ENCODE measurements around the gene OSBPL8.
"Not testable (repeated sequence)": the region's sequence is repeated elsewhere in the genome, so short reads cannot be mapped to it uniquely, and the experiment has no call there.

Gene OSBPL8

DNA sequence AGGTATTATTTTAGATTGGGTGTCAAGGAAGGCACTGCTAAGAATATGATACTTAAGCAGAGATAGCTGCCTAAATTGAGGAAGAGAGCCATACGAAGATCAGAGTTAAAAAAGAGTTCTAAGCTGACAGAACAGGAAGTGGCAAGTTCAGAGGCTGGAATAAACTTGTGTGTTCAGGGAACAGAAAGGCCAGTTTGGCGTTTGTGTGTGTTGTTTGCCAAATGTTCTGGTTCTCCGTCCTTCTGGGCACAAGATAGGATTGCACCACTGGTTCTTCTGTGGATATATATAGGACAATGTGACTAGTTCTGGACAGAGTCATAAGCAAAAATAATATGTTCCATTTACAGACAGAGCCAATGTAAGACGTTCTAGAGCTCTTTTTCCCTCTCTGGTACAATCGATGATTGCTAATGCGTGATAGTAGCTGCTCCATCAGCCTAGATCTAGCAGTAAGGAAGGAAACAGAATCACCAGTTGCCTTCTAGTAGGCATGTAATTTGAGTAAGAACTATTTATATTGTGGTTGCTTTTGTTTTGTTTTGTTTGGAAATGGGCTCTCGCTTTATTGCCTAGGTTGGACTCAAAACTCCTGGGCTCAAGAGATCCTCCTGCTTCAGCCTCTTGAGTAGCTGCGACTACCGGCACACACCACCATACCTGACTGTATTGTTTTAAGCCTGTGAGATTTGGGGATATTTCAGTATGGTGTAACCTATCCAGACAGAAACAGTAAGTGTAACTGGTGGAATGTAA lies 218.7 kb downstream of the OSBPL8 start:
- no peak for DNase-seq
- in situ Hi-C loops (cut with MboI; ENCODE audit: low pct_unique_long_range_greater_than_20kb, low sequenced_read_pairs), result loop anchor here (25.0 kb wide), 1 partner anchor 804 kb away; no protein-coding TSS in a partner anchor

DNA sequence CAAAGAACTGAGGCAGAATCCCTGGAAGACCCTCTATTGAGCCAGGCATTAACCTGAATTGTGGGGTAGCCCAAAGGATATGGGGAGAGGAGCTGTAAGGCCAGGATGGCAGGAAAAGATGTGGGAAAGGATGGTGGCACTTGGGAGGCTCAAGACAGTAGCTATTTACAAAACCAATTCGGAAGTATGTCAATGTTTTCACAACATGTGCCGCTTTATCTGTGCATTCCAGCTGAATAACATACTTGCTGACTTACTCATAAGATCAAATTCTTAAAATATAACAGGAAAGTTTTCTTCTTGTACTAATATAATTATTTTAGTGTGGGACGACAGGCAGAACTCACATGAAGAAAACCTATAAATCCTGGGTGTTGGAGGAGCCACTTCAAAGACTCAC lies 222.0 kb downstream of the OSBPL8 start:
- in situ Hi-C loops (cut with MboI; ENCODE audit: low pct_unique_long_range_greater_than_20kb, low sequenced_read_pairs), result loop anchor here (25.0 kb wide), 1 partner anchor 800 kb away; no protein-coding TSS in a partner anchor
- DNase-seq, result no peak

DNA sequence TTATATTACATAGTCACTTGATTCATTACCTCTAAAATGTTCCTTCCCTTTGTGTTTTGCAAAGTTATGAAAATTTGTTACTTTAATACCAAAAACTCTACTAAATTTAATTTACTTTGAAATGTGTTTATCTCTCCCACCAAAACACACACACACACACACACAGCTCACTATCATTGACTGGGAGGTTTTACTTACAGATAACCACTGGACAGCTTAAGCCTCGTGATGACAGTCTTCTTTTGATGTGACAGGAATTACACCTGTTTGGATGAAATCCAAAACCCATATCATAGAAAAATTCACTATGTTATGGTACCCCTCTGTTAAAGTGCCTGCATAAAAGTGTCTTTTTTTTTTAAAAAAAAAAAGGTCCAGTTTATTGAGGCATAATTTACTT lies 227.0 kb downstream of the OSBPL8 start:
- in situ Hi-C loops (cut with MboI; ENCODE audit: low pct_unique_long_range_greater_than_20kb, low sequenced_read_pairs), result loop anchor here (25.0 kb wide), 1 partner anchor 795 kb away; no protein-coding TSS in a partner anchor

DNA sequence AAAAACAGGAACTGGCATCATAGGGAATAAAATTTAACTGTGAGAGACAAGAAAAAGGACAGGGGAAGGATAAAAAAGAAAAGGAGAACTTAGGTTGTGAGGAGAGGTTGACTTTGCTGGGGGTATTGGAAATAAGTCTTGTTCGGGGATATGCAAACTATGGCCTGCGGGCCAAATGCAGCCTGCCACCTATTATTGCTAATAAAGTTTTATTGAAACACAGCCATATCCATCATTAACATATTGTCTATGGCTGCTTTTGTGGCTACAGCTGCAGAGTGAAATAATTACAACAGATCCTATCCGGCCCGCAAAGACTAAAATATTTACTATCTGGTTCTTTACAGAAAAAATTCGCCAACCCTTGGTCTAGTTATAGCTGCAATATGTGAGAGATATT lies 230.0 kb downstream of the OSBPL8 start:
- in situ Hi-C loops (cut with MboI; ENCODE audit: low pct_unique_long_range_greater_than_20kb, low sequenced_read_pairs), result loop anchor here (25.0 kb wide), 1 partner anchor 792 kb away; no protein-coding TSS in a partner anchor

More for the DNA sequence above, 227.0 kb downstream of the OSBPL8 start:
- no peak for DNase-seq

DNA sequence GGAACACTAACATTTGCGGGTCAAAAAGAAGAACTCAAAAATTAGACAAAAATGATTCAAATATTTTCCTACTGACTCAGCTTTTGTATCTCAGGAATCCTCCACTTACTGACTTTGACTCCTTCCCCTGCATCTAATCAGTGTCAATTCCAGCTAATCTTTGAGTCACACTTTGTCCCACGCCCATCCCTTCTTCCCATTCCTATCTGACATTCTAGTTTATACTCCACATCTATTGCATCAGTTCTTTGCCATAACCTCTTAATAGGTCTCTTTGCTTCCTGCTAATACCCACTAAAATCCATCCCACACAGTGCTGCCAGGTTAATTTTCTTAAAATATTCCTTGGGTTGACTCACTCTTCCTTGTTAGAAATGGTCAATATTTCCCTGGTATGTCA lies 230.4 kb downstream of the OSBPL8 start:
- in situ Hi-C loops (cut with MboI; ENCODE audit: low pct_unique_long_range_greater_than_20kb, low sequenced_read_pairs), result loop anchor here (25.0 kb wide), 1 partner anchor 792 kb away; no protein-coding TSS in a partner anchor
- DNase-seq, result no peak

More for the DNA sequence above, 230.0 kb downstream of the OSBPL8 start:
- no peak for DNase-seq

DNA sequence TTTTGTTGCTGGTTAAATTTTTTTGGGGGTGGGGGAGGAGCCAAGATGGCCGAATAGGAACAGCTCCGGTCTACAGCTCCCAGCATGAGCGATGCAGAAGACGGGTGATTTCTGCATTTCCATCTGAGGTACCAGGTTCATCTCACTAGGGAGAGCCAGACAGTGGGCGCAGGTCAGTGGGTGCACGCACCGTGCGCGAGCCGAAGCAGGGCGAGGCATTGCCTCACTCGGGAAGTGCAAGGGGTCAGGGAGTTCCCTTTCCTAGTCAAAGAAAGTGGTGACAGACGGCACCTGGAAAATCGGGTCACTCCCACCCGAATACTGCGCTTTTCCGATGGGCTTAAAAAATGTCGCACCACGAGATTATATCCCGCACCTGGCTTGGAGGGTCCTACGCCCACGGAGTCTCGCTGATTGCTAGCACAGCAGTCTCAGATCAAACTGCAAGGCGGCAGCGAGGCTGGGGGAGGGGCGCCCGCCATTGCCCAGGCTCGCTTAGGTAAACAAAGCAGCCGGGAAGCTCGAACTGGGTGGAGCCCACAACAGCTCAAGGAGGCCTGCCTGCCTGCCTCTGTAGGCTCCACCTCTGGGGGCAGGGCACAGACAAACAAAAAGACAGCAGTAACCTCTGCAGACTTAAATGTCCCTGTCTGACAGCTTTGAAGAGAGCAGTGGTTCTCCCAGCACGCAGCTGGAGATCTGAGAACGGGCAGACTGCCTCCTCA lies 239.8 kb downstream of the OSBPL8 start:
- DNase-seq; in situ Hi-C loops (cut with MboI; ENCODE audit: low pct_unique_long_range_greater_than_20kb, low sequenced_read_pairs): not testable (repeated sequence)

DNA sequence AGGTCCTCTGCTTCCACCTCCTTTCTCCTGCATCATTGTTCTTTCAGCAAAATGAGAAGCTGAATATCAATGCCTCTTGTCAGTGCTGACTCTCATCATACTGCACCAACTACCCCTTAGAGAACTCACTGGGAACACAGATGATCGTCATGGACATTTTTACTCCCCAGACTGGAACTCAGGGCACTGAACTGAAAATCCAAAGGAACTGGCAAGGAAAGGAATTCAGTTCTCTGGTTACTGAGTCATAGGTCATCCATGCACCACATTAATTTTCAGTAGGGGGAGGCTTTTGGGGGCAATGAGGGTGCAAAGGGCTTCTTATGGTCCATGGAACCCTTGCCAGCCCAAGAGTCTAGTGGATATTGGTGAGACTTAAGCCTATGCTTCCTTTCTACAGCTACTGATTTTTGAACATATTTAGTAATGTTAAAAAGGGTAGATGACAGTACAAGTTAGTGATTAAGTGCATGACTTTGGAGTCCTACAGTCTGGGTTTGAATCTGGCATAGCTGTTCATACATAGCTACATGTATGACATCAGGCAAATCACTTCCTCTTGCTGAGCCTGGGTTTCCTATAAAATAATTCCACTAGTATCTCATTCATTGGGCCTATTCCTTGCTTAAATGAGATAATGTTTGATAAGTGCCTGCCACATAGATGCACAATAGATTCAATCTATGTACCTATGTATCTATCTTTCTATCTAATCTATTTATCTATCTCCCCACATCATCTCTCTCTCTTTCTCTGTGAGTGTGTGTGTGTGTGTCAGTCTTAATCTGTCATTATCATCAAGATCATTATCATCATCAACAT lies 240.6 kb downstream of the OSBPL8 start:
- no peak for DNase-seq
- in situ Hi-C loops (cut with MboI; ENCODE audit: low pct_unique_long_range_greater_than_20kb, low sequenced_read_pairs), result no loop called here

DNA sequence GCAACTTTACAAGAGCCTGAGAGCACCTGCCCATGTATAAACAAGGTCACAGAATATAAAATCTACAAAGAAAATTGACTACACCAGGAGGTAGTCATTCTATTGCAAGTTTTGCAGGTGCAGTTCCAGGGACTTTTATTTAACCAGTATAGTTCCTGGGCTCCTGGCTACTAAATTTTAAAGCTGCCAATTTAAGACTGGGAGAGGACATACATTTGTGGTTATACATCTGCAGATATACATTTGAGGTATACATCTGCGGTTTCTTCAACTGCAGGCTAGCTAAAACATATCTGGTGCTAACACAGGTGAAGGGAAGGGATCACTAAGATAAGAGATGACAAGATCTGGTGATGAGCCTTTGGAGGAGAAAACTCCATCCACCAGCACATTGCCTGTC lies 241.6 kb downstream of the OSBPL8 start:
- in situ Hi-C loops (cut with MboI; ENCODE audit: low pct_unique_long_range_greater_than_20kb, low sequenced_read_pairs), result no loop called here
- DNase-seq, result no peak

DNA sequence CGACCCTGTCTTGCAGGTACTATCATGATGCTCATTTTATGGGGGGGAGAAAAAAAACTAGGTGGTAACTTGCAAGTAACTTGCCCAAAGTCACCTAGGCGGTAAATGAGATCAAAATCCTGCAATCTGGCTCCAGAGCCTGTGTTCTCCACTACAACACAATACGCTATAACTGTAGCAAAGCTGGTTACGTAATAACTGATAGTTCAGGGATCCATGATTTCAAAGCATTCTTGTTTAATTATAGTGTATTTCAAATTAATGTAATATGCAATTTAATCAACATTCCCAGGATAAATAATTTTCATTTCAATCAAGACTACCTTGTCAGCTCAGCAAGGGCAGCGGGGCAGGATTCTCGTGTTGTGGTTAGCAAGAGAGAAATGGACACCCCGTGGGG lies 243.1 kb downstream of the OSBPL8 start:
- in situ Hi-C loops (cut with MboI; ENCODE audit: low pct_unique_long_range_greater_than_20kb, low sequenced_read_pairs), result no loop called here
- DNase-seq, result no peak

DNA sequence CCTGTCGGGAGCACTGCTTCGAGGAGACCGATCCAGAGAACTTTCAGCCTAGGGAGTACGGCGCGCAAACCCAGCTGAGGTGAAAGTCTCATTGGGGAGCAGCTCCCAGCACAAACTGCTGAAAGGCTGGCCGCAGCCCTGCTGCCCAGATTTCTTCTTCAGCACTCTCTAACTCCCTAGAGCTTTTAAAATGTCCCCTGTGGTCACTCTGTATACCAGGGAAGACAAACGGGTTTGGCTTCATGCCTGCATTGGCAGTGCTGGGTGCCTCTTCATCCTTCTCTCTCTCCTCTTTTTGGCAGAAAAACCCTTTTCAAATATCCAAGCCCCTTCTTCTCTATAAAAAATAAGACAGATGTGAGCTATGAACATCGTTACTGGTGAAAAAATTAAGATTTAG lies 246.3 kb downstream of the OSBPL8 start:
- no peak for DNase-seq
- in situ Hi-C loops (cut with MboI; ENCODE audit: low pct_unique_long_range_greater_than_20kb, low sequenced_read_pairs), result no loop called here

DNA sequence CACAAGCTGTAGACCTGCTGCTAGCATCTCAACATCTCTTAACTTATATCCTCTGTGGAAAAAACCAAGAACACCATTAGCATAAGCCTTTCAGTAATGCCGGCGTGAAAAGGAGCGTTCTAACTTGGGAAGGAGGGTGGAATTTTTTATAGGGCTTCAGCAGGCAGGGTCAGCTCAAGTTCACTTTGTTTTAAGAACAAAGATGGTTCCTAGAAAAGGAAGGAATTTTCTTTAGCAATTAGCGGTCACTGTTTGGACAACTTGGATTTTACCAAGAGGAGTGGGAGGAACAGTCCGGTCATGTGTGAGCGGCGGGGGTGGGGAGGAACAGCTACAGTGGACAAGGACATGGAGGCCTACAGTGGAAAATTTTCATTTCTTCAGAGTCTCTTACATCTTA lies 247.3 kb downstream of the OSBPL8 start:
- in situ Hi-C loops (cut with MboI; ENCODE audit: low pct_unique_long_range_greater_than_20kb, low sequenced_read_pairs), result no loop called here
- DNase-seq, result no peak

DNA sequence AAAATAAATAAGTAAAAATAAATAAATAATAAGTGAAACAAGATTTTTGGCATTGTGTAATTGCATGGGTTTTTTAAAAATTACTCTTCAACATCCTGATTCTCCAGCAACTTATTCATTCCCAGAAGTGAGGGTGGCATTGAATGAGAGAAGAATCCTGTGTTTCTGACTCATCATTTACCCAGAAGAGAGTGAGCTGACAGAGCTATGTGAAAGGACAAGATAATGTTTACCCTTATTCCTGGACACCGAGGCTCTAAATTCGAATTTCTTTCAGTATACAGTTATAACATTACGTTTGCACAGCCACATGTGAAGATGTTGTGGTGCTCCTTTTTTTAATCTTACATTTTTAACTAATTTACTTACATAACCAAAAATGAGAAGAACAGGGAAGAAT lies 247.8 kb downstream of the OSBPL8 start:
- in situ Hi-C loops (cut with MboI; ENCODE audit: low pct_unique_long_range_greater_than_20kb, low sequenced_read_pairs), result no loop called here
- no peak for DNase-seq

DNA sequence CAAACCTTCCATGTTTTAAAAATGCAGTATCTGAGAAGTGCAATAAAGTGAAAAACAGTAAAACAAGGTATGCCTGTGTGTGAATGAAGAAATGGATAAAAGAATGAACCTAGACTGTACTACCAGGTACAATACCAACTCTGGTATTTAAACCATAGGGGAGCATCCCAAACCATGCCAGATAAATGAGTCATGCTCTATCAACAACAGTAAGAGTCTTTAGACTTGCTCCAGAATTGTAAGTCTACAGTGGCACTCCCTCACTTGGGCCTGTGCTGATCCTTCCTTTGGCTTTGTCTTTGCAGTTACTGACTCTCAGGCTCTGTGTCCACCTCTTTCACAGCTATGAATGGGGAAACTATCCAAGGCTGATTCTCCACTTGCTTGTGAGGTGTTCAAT lies 249.5 kb downstream of the OSBPL8 start:
- in situ Hi-C loops (cut with MboI; ENCODE audit: low pct_unique_long_range_greater_than_20kb, low sequenced_read_pairs), result no loop called here
- DNase-seq, result no peak

DNA sequence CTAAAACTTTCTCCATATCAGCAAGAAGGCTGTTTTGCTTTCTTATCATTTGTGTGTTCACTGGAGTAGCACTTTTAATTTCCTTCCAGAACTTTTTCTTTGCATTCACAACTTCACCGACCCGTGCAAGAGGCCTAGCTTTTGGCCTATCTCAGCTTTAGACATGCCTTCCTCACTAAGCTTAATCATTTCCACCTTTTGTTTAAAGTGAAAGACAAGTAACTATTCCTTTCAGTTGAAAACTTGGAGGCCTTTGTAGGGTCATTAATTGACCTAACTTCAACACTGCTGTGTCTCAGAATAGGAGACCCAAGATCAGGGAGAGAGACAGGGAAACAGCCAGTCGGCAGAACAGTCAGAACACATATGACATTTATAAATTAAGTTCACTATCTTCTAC lies 250.7 kb downstream of the OSBPL8 start:
- in situ Hi-C loops (cut with MboI; ENCODE audit: low pct_unique_long_range_greater_than_20kb, low sequenced_read_pairs), result no loop called here
- DNase-seq, result no peak

DNA sequence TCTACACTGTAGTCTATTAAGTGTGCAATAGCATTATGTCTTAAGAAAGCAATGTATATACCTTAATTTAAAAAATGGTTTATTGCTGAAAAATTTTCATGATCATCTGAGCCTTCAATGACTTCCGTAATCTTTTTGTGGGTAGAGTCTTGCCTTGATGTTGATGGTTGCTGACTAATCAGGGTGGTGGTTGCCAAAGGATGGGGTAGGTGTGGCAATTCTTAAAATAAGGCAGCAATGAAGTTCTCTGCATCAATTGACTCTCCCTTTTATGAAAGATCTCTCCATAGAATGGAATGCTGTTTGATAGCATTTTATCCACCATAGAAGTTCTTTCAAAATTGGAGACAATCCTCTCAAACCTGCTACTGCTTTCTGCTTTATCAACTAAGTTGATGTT lies 252.5 kb downstream of the OSBPL8 start:
- DNase-seq, result no peak
- in situ Hi-C loops (cut with MboI; ENCODE audit: low pct_unique_long_range_greater_than_20kb, low sequenced_read_pairs), result no loop called here

DNA sequence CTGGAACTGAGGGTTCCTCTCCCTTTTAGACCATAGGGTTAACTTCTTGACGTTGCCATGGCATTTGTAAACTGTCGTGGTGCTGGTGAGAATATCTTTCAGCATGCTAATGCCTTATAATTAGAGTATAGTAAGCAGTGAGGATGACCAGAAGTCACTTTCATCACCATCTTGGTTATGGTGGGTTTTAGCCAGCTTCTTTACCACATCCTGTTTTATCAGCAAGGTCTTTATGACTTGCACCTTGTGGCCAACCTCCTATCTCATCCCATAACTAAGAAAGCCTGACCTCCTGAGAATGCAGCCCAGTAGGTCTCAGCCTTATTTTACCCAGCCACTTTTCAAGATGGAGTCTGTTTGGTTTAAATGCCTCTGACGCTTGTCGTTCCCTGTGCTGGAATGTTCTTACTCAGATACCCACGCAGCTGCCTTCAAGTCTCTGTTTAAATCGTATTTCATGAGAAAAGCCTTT lies 255.5 kb downstream of the OSBPL8 start:
- in situ Hi-C loops (cut with MboI; ENCODE audit: low pct_unique_long_range_greater_than_20kb, low sequenced_read_pairs), result no loop called here

DNA sequence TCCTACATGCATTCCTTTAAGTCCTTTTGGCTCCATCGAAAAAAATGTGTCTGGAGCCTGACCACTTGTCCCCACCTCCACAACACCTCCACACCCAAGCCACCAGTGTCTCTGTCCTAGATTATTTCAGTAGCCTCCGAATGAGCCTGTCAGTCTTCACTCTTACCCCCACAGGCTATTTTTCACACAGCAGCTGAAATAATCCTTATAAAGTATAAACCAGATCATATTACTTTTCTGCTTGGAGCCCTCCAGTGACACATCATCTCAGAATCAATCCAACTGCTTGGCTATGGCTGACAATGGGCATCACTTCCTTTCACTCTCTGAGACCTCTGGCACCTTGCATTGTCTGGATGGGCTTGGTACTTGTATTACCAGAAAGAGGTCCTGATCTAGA lies 256.2 kb downstream of the OSBPL8 start:
- in situ Hi-C loops (cut with MboI; ENCODE audit: low pct_unique_long_range_greater_than_20kb, low sequenced_read_pairs), result no loop called here
- no peak for DNase-seq

More for the DNA sequence above, 255.5 kb downstream of the OSBPL8 start:
- peak; percentile 19 for DNase-seq

All from KBM-7 (cell line).